Nephron (organoid): ENCODE measurements around the gene CCDC15.

Experiments
- H3K27ac Mint-ChIP-seq, 3 experiments: 2 replicates each; pipeline ENCODE4 v1.8.0; 2020; ENCODE audit warnings: mixed read lengths in 3 of 3, mild to moderate bottlenecking in 2 of 3, moderate library complexity in 1 of 3
- H3K27me3 Mint-ChIP-seq: 2 replicates; pipeline ENCODE4 v1.8.0; 2021; ENCODE audit warnings: low read depth, mild to moderate bottlenecking, moderate library complexity, mixed read lengths
- H3K36me3 Mint-ChIP-seq: 2 replicates; pipeline ENCODE4 v1.8.0; 2020; ENCODE audit warnings: low read depth, mixed read lengths
- H3K4me1 Mint-ChIP-seq: 2 replicates; pipeline ENCODE4 v1.8.0; 2020; ENCODE audit warnings: mixed read lengths
- H3K4me3 Mint-ChIP-seq, 3 experiments: 2 replicates each; pipeline ENCODE4 v1.8.0; 2020; ENCODE audit warnings: mild to moderate bottlenecking in 3 of 3, mixed read lengths in 3 of 3, moderate library complexity in 2 of 3
- H3K9me3 Mint-ChIP-seq: 2 replicates; pipeline ENCODE4 v1.8.0; 2020; ENCODE audit warnings: mixed read lengths
- TF ChIP-seq, protein P1 (sequence below), 3 experiments: fragments of 200-600 bp; sonication (generic); IDR thresholded peaks; one replicate each; pipeline ENCODE4 v1.5.0; 2021; ENCODE audit warnings: antibody characterized with exemption in 3 of 3; ENCODE audit not compliant: unreplicated experiment in 3 of 3

CCDC15 gene

DNA sequence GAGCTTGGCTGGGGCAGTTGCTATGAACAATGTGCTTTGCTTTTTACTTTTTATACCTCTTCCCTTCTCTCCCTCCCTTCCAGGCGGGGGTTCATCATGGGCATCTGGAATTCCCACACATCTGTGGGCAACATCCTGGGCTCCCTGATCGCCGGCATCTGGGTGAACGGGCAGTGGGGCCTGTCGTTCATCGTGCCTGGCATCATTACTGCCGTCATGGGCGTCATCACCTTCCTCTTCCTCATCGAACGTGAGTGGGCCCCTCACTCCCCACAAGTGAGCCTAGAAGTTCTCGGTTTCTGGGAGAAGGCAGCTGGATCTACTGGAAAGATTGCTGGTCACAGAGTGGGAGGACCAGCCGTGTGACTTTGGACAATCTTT lies 126.5 kb downstream of the CCDC15 start:
- H3K36me3 Mint-ChIP-seq: no peaks in the 10 kb centered on the region
- H3K27me3 Mint-ChIP-seq: no peaks in the 10 kb centered on the region
- TF ChIP-seq, protein P1, sequence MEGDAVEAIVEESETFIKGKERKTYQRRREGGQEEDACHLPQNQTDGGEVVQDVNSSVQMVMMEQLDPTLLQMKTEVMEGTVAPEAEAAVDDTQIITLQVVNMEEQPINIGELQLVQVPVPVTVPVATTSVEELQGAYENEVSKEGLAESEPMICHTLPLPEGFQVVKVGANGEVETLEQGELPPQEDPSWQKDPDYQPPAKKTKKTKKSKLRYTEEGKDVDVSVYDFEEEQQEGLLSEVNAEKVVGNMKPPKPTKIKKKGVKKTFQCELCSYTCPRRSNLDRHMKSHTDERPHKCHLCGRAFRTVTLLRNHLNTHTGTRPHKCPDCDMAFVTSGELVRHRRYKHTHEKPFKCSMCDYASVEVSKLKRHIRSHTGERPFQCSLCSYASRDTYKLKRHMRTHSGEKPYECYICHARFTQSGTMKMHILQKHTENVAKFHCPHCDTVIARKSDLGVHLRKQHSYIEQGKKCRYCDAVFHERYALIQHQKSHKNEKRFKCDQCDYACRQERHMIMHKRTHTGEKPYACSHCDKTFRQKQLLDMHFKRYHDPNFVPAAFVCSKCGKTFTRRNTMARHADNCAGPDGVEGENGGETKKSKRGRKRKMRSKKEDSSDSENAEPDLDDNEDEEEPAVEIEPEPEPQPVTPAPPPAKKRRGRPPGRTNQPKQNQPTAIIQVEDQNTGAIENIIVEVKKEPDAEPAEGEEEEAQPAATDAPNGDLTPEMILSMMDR (IDR thresholded peaks at IDR 0.05; ENCODE audit: unreplicated experiment in 3 of 3): no peak
- no peak overlapping the region for H3K27ac Mint-ChIP-seq
- no peaks in the 10 kb centered on the region for H3K9me3 Mint-ChIP-seq
- H3K4me1 Mint-ChIP-seq: no peaks in the 10 kb centered on the region
- H3K4me3 Mint-ChIP-seq: no peak overlapping the region

DNA sequence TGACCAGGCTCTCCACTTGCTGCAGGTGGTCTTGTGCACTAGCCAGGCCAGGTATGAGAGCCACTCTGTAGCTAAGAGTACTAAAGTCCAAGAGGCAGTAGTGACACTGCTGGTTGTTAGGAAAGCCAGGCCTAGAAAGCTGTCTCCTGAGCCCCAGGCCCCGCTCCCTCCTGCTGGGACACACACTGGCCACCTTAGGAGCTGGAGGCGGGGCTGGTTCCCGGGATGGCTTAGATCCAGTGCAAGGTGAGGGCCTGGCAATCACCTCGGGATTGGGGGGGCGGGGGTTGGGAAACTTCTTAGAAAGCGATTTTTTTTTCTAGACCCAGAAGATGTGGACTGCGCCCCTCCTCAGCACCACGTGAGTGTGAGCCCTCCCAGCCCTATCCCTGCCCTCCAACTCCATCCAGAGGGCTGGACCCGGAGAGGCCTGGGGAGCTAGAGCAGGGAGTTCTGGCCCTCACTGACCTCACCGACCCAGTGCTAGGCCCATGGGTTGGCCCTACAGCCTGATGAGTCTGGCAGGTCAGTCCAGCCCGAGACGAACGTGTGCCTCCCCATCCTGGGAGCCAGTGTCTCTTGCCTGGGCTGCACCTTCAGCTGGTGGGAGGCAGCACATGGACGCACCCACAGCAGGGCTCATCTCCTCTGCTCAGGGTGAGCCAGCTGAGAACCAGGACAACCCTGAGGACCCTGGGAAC lies 127.2 kb downstream of the CCDC15 start:
- H3K4me1 Mint-ChIP-seq: no peaks in the 10 kb centered on the region
- TF ChIP-seq, protein P1 (IDR thresholded peaks at IDR 0.05; ENCODE audit: unreplicated experiment in 3 of 3): no peak
- no peak overlapping the region for H3K27ac Mint-ChIP-seq
- H3K9me3 Mint-ChIP-seq: no peaks in the 10 kb centered on the region
- H3K27me3 Mint-ChIP-seq: no peaks in the 10 kb centered on the region
- no peaks in the 10 kb centered on the region for H3K36me3 Mint-ChIP-seq
- H3K4me3 Mint-ChIP-seq: no peak overlapping the region

DNA sequence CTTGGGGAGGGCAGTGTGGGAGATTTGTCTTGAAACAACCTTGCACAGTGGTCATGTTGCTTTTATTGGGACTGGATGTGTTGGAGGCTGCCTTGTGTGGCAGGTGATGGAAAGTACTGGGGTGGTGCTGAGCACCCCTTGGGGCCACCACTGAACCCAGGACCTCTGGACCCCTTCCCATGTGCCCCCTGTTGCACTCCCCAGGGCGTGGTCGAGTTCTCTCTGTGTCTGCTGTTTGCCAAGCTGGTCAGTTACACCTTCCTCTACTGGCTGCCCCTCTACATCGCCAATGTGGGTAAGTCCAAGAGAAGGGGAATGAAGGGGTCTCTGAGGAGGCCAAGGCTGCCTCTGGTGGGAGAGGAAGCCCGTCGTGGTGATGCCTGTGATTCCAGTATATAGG lies 128.0 kb downstream of the CCDC15 start:
- H3K36me3 Mint-ChIP-seq: no peaks in the 10 kb centered on the region
- no peaks in the 10 kb centered on the region for H3K27me3 Mint-ChIP-seq
- TF ChIP-seq, protein P1 (IDR thresholded peaks at IDR 0.05; ENCODE audit: unreplicated experiment in 3 of 3): no peak
- H3K4me3 Mint-ChIP-seq: no peak overlapping the region
- H3K4me1 Mint-ChIP-seq: no peaks in the 10 kb centered on the region
- H3K27ac Mint-ChIP-seq: no peak overlapping the region
- no peaks in the 10 kb centered on the region for H3K9me3 Mint-ChIP-seq

DNA sequence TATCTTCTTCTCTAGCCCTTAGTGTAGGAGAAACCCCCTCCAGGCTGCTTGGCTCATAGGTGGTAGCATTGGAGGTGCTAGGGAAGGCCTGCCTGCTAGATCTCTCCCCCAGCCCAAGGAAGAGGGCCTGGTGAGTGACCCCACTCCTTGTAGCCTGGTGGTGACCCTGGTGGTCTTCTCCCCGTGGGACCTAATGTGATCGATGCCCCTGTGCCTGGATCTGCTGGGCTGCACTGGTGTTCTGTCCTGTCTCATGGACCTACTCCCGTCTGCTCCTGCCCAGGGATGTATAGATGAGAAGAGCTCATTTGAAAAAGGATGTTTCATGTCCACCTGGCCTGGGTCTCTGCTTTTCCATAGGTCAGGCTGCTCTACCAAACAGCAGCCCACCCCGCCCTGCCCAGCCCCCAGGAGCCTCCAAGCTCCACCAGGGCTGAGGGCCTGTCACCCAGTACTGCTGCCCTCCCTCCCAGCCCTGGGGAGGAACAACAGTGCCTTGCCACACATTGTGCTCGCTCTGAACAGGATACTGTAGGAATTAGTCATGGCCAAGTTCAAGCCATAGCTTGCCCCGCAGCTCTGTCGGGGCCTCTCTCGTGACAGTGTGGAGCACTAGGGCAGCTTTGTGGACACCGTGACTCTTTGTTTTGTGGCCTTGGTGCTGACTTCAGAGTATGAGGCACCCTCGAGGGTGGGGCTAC lies 128.8 kb downstream of the CCDC15 start:
- Mint-ChIP-seq H3K9me3 (no peaks in the 10 kb centered on the region), H3K27ac (no peak overlapping the region), H3K36me3 (no peaks in the 10 kb centered on the region), H3K4me1 (no peaks in the 10 kb centered on the region), H3K4me3 (no peak overlapping the region), H3K27me3 (no peaks in the 10 kb centered on the region)
- TF ChIP-seq, protein P1 (IDR thresholded peaks at IDR 0.05; ENCODE audit: unreplicated experiment in 3 of 3): no peak

DNA sequence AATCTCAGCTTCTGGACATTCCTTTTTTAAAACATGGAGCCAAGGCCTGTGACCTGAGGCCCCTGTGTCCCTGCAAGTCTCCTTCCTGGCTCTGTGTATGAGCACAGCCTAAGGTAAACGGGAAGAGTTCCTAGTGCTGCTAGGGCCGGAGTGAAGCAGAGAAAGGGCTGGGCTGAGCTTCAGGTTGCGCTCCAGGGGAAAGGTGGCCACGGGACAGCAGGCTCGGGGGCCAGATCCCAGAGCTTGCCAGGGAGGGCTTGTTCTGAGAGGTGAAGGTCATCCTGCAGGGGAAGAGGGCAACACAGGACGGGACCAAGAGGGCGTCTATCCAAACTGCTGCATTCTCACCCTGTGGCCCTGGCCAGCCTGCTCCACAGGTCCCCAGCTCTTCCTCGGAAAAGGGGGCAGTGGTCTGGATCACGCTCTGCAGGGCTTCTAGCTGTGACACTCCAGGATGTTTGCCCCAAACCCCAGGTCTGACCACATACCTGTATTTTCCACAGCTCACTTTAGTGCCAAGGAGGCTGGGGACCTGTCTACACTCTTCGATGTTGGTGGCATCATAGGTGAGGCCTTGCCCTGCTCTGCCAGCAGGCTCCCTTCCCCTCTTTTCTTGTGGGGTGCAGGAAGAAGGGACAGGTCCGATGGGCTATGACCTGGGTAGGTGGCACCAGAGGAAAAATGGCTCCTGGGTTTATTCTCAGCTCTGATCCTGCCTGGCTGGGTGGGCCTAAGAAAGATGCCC lies 129.5 kb downstream of the CCDC15 start:
- no peak overlapping the region for H3K4me3 Mint-ChIP-seq
- no peaks in the 10 kb centered on the region for H3K27me3 Mint-ChIP-seq
- TF ChIP-seq, protein P1 (IDR thresholded peaks at IDR 0.05; ENCODE audit: unreplicated experiment in 3 of 3): no peak
- H3K36me3 Mint-ChIP-seq: no peaks in the 10 kb centered on the region
- H3K27ac Mint-ChIP-seq: no peak overlapping the region
- H3K9me3 Mint-ChIP-seq: no peaks in the 10 kb centered on the region
- no peaks in the 10 kb centered on the region for H3K4me1 Mint-ChIP-seq
